Measurements from ENCODE around the gene TSPYL4.

- TF ChIP-seq CTCF (IDR thresholded peaks at IDR 0.05) (no peak), POLR2A (IDR thresholded peaks at IDR 0.05) (no peak)
Measured at GRCh38 chr6:116255246-116255800, 1.4 kb upstream of the TSPYL4 start.

Data from lower leg skin (tissue), 3 donors.